ENCODE results near the gene CCL4.
"Not testable (repeated sequence)": the region's sequence is repeated elsewhere in the genome, so short reads cannot be mapped to it uniquely, and the experiment has no call there.

DNA sequence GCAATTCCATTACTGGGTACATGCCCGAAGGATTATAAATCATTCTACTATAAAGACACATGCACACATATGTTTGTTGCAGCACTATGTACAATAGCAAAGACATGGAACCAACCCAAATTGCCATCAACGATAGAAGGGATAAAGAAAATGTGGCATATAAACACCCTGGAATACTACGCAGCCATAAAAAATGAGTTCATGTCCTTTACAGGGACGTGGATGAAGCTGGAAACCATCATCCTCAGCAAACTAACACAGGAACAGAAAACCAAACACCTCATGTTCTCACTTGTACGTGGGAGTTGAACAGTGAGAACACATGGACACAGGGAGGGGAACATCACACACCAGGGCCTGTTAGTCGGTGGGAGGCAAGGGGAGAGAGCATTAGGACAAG lies 17.5 kb downstream of the CCL4 start:
- TF ChIP-seq EZH2phosphoT487 (IDR thresholded peaks at IDR 0.05) = not testable (repeated sequence)
- TF ChIP-seq, protein P1, sequence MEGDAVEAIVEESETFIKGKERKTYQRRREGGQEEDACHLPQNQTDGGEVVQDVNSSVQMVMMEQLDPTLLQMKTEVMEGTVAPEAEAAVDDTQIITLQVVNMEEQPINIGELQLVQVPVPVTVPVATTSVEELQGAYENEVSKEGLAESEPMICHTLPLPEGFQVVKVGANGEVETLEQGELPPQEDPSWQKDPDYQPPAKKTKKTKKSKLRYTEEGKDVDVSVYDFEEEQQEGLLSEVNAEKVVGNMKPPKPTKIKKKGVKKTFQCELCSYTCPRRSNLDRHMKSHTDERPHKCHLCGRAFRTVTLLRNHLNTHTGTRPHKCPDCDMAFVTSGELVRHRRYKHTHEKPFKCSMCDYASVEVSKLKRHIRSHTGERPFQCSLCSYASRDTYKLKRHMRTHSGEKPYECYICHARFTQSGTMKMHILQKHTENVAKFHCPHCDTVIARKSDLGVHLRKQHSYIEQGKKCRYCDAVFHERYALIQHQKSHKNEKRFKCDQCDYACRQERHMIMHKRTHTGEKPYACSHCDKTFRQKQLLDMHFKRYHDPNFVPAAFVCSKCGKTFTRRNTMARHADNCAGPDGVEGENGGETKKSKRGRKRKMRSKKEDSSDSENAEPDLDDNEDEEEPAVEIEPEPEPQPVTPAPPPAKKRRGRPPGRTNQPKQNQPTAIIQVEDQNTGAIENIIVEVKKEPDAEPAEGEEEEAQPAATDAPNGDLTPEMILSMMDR (IDR thresholded peaks at IDR 0.05) = not testable (repeated sequence)

Data from neural progenitor cell (in vitro differentiated cells).